A673 (cell line): ENCODE results near the gene CCDC157.

Source experiments
- EZH2 ChIP-seq: fragments of 200-600 bp; sonication (generic); IDR thresholded peaks from 2 replicates; pipeline ENCODE4 v1.6.1; 2017; ENCODE audit warnings: borderline replicate concordance, low read depth, mild to moderate bottlenecking, mixed read lengths, antibody characterized with exemption, low read length; ENCODE audit not compliant: poor library complexity, severe bottlenecking
- TF ChIP-seq, protein P1 (sequence below): fragments of 300-800, 200-600 bp; sonication (generic); conservative IDR thresholded peaks from 2 replicates; pipeline ENCODE4 v1.5.1; 2017; ENCODE audit warnings: low read depth, mild to moderate bottlenecking, antibody characterized with exemption, low read length, moderate library complexity, mixed read lengths

DNA sequence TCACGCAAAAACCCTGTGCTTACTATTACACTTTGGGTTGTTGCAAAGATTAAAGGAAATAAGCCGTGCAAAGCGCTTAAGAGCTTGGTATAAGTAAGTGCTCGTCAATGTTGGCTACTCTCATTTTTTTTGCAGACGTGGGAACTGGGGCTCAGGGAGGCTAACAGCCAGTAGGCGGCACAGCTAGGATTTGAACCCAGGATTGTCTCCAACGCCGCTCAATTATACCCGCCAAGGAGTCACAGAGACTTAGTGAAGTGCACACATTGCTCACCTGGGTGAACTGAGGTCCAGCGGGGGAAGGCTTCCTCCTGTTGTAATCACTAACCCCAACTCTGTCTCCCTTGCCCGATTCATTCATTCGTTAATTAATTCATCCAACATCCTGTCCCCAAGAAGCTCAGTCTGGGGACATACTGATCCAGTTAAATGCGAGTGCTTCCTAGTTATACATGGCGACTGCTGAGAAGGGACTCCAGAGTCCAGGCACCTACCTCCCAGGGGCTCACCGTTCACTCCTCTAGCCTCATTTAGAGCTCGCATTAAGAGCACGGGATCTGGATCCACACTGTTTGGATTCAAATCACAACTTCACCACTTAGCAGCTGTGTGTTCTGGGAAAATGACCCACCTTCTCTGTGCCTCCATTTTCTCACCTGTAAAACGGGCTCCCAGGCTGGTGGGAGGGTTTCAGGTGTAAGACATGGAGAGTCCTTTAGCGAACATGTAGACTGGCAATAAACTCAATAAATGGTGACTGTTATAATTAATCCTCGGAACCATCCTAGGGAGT lies 67.9 kb downstream of the CCDC157 start:
- TF ChIP-seq, protein P1, sequence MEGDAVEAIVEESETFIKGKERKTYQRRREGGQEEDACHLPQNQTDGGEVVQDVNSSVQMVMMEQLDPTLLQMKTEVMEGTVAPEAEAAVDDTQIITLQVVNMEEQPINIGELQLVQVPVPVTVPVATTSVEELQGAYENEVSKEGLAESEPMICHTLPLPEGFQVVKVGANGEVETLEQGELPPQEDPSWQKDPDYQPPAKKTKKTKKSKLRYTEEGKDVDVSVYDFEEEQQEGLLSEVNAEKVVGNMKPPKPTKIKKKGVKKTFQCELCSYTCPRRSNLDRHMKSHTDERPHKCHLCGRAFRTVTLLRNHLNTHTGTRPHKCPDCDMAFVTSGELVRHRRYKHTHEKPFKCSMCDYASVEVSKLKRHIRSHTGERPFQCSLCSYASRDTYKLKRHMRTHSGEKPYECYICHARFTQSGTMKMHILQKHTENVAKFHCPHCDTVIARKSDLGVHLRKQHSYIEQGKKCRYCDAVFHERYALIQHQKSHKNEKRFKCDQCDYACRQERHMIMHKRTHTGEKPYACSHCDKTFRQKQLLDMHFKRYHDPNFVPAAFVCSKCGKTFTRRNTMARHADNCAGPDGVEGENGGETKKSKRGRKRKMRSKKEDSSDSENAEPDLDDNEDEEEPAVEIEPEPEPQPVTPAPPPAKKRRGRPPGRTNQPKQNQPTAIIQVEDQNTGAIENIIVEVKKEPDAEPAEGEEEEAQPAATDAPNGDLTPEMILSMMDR: no peak
- no peak for TF ChIP-seq EZH2
